H1 (cell line): ENCODE results near the gene NAPA. TPM values are rescaled to one million over a fixed set of nuclear protein-coding genes. Genes with fewer than 3 reads are reported as not detected.

ENCODE experiments used
- CTCF ChIA-PET: fragments of 300-600 bp; sonication (Branson Sonifier 250); formaldehyde crosslinking; loops from one replicate; lab custom pipeline; 2021; ENCODE audit not compliant: partially characterized antibody; lab: Charles Lee
- POLR2A ChIA-PET: fragments of 300-600 bp; sonication (Branson Sonifier 250); formaldehyde crosslinking; loops from one replicate; lab custom pipeline; 2021; ENCODE audit warnings: inconsistent platforms; ENCODE audit not compliant: partially characterized antibody; lab: Charles Lee
- DNase-seq, 2 experiments: peaks; one replicate each; pipeline versions ENCODE4 v3.0.0 to v3.0.0-alpha.2; 2010 to 2022; ENCODE audit warnings: low spot score in 2 of 2, low read depth in 1 of 2, mixed read lengths in 1 of 2
- FAIRE-seq: peaks from 2 replicates; lab custom pipeline; 2011; peaks lifted over from hg19 to GRCh38; lab: Jason Lieb, UNC
- H2AFZ ChIP-seq: 2 replicates; pipeline ENCODE4 v1.8.1; 2012; ENCODE audit warnings: low read length, inconsistent platforms
- H2AK5ac ChIP-seq: 2 replicates; pipeline ENCODE4 v1.6.1; 2013; ENCODE audit warnings: low read depth, low read length
- H2BK120ac ChIP-seq: replicated peaks from 2 replicates; pipeline ENCODE3; 2013; ENCODE audit warnings: low read depth, low read length, inconsistent platforms
- H2BK12ac ChIP-seq: 2 replicates; pipeline ENCODE4 v1.6.1; 2013; ENCODE audit warnings: low read depth, low read length
- H2BK15ac ChIP-seq: 2 replicates; pipeline ENCODE4 v1.6.1; 2013; ENCODE audit warnings: low read length
- H2BK20ac ChIP-seq: 2 replicates; pipeline ENCODE4 v1.6.1; 2013; ENCODE audit warnings: low read length
- H2BK5ac ChIP-seq: 2 replicates; pipeline ENCODE4 v1.6.1; 2013; ENCODE audit warnings: low read depth, low read length
- H3K14ac ChIP-seq: 2 replicates; pipeline ENCODE4 v1.6.1; 2013; ENCODE audit warnings: inconsistent platforms; ENCODE audit not compliant: insufficient read length
- H3K18ac ChIP-seq: 2 replicates; pipeline ENCODE4 v1.6.1; 2013; ENCODE audit warnings: low read length; ENCODE audit errors: extremely low read depth
- H3K23ac ChIP-seq: 2 replicates; pipeline ENCODE4 v1.6.1; 2013; ENCODE audit warnings: inconsistent platforms; ENCODE audit not compliant: insufficient read length
- H3K23me2 ChIP-seq: 2 replicates; pipeline ENCODE4 v1.6.1; 2013; ENCODE audit warnings: low read depth, low read length
- H3K27ac ChIP-seq: 2 replicates; pipeline ENCODE4 v1.6.1; 2011; ENCODE audit warnings: low read depth, low read length, inconsistent platforms
- H3K27me3 ChIP-seq, 4 experiments: replicated peaks in 1 of 4; 1 replicate in 1 of 4; 2 replicates in 3 of 4; pipeline versions ENCODE4 v1.6.1 to v1.8.1; 2011 to 2013; ENCODE audit warnings: low read length in 3 of 4, mild to moderate bottlenecking in 3 of 4, inconsistent platforms in 2 of 4, mixed read lengths in 2 of 4, moderate library complexity in 1 of 4; ENCODE audit not compliant: control insufficient read depth in 3 of 4, insufficient read depth in 3 of 4; ENCODE audit errors: extremely low read depth in 1 of 4
- H3K36me3 ChIP-seq, 4 experiments: 2 replicates each; pipeline versions ENCODE4 v1.6.1 to v1.8.1; 2011 to 2013; ENCODE audit warnings: mild to moderate bottlenecking in 4 of 4, low read length in 3 of 4, moderate library complexity in 2 of 4, control low read depth in 1 of 4, inconsistent platforms in 1 of 4; ENCODE audit not compliant: insufficient read depth in 4 of 4, control insufficient read depth in 2 of 4
- H3K4ac ChIP-seq: replicated peaks from 2 replicates; pipeline ENCODE3; 2013; ENCODE audit warnings: low read length, low read depth, mixed read lengths, inconsistent platforms; ENCODE audit not compliant: insufficient read length
- H3K4me1 ChIP-seq, 4 experiments: replicated peaks in 1 of 4; 1 replicate in 1 of 4; 2 replicates in 3 of 4; pipeline versions ENCODE4 v1.6.1 to v1.8.1; 2011 to 2013; ENCODE audit warnings: low read length in 3 of 4, inconsistent platforms in 2 of 4, mixed read lengths in 1 of 4; ENCODE audit not compliant: insufficient read depth in 4 of 4, control insufficient read depth in 3 of 4
- H3K4me2 ChIP-seq, 2 experiments: 2 replicates each; pipeline versions ENCODE4 v1.6.1 to v1.8.1; 2011 to 2013; ENCODE audit warnings: low read depth in 2 of 2, low read length in 2 of 2, control low read depth in 1 of 2, inconsistent platforms in 1 of 2, mild to moderate bottlenecking in 1 of 2; ENCODE audit not compliant: insufficient read depth in 1 of 2
- H3K4me3 ChIP-seq, 4 experiments: fragments of 200-600, 300-600 bp in 1 of 4; sonication (generic), shearing (Covaris generic), sonication (Bioruptor Twin) in 1 of 4; 2 replicates each; pipeline versions ENCODE4 v1.5.1 to v1.8.1; 2011 to 2016; ENCODE audit warnings: low read length in 4 of 4, low read depth in 3 of 4, control low read depth in 2 of 4, inconsistent platforms in 2 of 4, mild to moderate bottlenecking in 2 of 4, mixed read lengths in 1 of 4, moderate library complexity in 1 of 4; ENCODE audit not compliant: insufficient read depth in 2 of 4; ENCODE audit errors: extremely low read depth in 1 of 4
- H3K56ac ChIP-seq: replicated peaks from 2 replicates; pipeline ENCODE3; 2013; ENCODE audit warnings: low read depth, mild to moderate bottlenecking, mixed read lengths, low read length, inconsistent platforms; ENCODE audit not compliant: insufficient read length
- H3K79me1 ChIP-seq: 2 replicates; pipeline ENCODE4 v1.6.1; 2013; ENCODE audit warnings: low read depth, low read length, control low read depth
- H3K79me2 ChIP-seq, 2 experiments: 2 replicates each; pipeline versions ENCODE4 v1.6.1 to v1.8.1; 2012 to 2013; ENCODE audit warnings: low read length in 2 of 2, mild to moderate bottlenecking in 2 of 2, inconsistent platforms in 1 of 2; ENCODE audit not compliant: insufficient read depth in 2 of 2, control insufficient read depth in 1 of 2
- H3K9ac ChIP-seq, 4 experiments: replicated peaks in 1 of 4; 1 replicate in 1 of 4; 2 replicates in 3 of 4; pipeline versions ENCODE4 v1.6.1 to v1.8.1; 2011 to 2013; ENCODE audit warnings: low read depth in 3 of 4, low read length in 3 of 4, control low read depth in 2 of 4, mild to moderate bottlenecking in 2 of 4, moderate library complexity in 2 of 4, inconsistent platforms in 1 of 4; ENCODE audit errors: extremely low read depth in 1 of 4
- H3K9me3 ChIP-seq, 2 experiments: 2 replicates each; pipeline versions ENCODE4 v1.6.1 to v1.8.1; 2012 to 2013; ENCODE audit warnings: mild to moderate bottlenecking in 2 of 2, moderate library complexity in 2 of 2, control low read depth in 1 of 2, inconsistent platforms in 1 of 2, low read depth in 1 of 2, low read length in 1 of 2, mixed read lengths in 1 of 2; ENCODE audit not compliant: insufficient read depth in 2 of 2
- H4K20me1 ChIP-seq, 2 experiments: replicated peaks in 1 of 2; 2 replicates each; pipeline versions ENCODE3 to v1.8.1; 2011 to 2013; ENCODE audit warnings: inconsistent platforms in 2 of 2, low read length in 2 of 2, mild to moderate bottlenecking in 1 of 2; ENCODE audit not compliant: insufficient read depth in 2 of 2, control insufficient read depth in 1 of 2
- H4K5ac ChIP-seq: 2 replicates; pipeline ENCODE4 v1.6.1; 2013; ENCODE audit warnings: low read length, low read depth, mixed read lengths, inconsistent platforms; ENCODE audit not compliant: insufficient read length
- H4K8ac ChIP-seq: 2 replicates; pipeline ENCODE4 v1.8.0; 2013; ENCODE audit warnings: mild to moderate bottlenecking, moderate library complexity, low read length, inconsistent platforms; ENCODE audit not compliant: insufficient read depth; ENCODE audit errors: extremely low read depth
- H4K91ac ChIP-seq: replicated peaks from 2 replicates; pipeline ENCODE3; 2013; ENCODE audit warnings: low read length, mixed read lengths, inconsistent platforms; ENCODE audit not compliant: insufficient read length
- ASH2L ChIP-seq: fragments of 200-600, 300-600 bp; sonication (generic); IDR thresholded peaks from one replicate; pipeline ENCODE4 v1.7.1; 2017; ENCODE audit warnings: low read length
- BRCA1 ChIP-seq: IDR thresholded peaks from 2 replicates; pipeline ENCODE4 v1.6.1; 2012; ENCODE audit warnings: low read depth, low read length, improper control_type of control experiment
- CBX5 ChIP-seq: fragments of 300-800, 300-1000 bp; sonication (generic); IDR thresholded peaks from 2 replicates; pipeline ENCODE4 v1.7.1; 2016; ENCODE audit warnings: antibody characterized with exemption, low read length, low read depth
- CTBP2 ChIP-seq: IDR thresholded peaks from 2 replicates; pipeline ENCODE4 v1.7.0; 2011; ENCODE audit warnings: borderline replicate concordance, mild to moderate bottlenecking, moderate library complexity, mixed read lengths, low read length; ENCODE audit not compliant: insufficient read depth, insufficient read length
- HDAC2 ChIP-seq, 2 experiments: fragments of 300-600 bp in 1 of 2; sonication (generic) in 1 of 2; IDR thresholded peaks; 2 replicates each; pipeline ENCODE4 v1.6.1; 2011 to 2012; ENCODE audit warnings: low read depth in 2 of 2, low read length in 2 of 2, mild to moderate bottlenecking in 2 of 2, moderate library complexity in 2 of 2, borderline replicate concordance in 1 of 2, inconsistent platforms in 1 of 2
- KDM5A ChIP-seq: fragments of 200-600 bp; IDR thresholded peaks from 2 replicates; pipeline ENCODE4 v1.7.1; 2012; ENCODE audit warnings: mild to moderate bottlenecking, low read length, inconsistent platforms, mixed read lengths
- POLR2AphosphoS5 ChIP-seq: IDR thresholded peaks from 2 replicates; pipeline ENCODE4 v1.6.1; 2011; ENCODE audit warnings: low read depth, low read length
- RAD21 ChIP-seq, 2 experiments: IDR thresholded peaks in 1 of 2; conservative IDR thresholded peaks in 1 of 2; 2 replicates each; pipeline ENCODE4 v1.6.1; 2011; ENCODE audit warnings: low read depth in 2 of 2, low read length in 2 of 2, improper control_type of control experiment in 1 of 2, inconsistent platforms in 1 of 2, mild to moderate bottlenecking in 1 of 2, moderate library complexity in 1 of 2
- RXRA ChIP-seq: IDR thresholded peaks from 2 replicates; pipeline ENCODE4 v1.6.1; 2011; ENCODE audit warnings: low read depth, mild to moderate bottlenecking, low read length, moderate library complexity; ENCODE audit not compliant: insufficient read depth
- SIRT6 ChIP-seq: IDR thresholded peaks from one replicate; pipeline ENCODE4 v1.7.1; 2012; ENCODE audit warnings: low read length, inconsistent platforms
- SP2 ChIP-seq: IDR thresholded peaks from 2 replicates; pipeline ENCODE4 v1.6.1; 2012; ENCODE audit warnings: mild to moderate bottlenecking, low read length, inconsistent platforms
- TAF7 ChIP-seq: optimal IDR thresholded peaks from 2 replicates; pipeline ENCODE3; 2011; ENCODE audit warnings: low read depth, mild to moderate bottlenecking, inconsistent platforms, low read length, moderate library complexity, borderline replicate concordance
- TBP ChIP-seq: IDR thresholded peaks from 2 replicates; pipeline ENCODE4 v1.6.1; 2011; ENCODE audit warnings: low read depth, low read length, improper control_type of control experiment
- WGBS, 2 experiments: shearing (Covaris generic) in 1 of 2; methylation state at CpG; one replicate each; pipeline versions ENCODE4 v1.1.6 to v1.1.7; 2013 to 2015; ENCODE audit warnings: low lambda C conversion rate in 2 of 2, mixed read lengths in 2 of 2, inconsistent platforms in 1 of 2, low coverage in 1 of 2, missing lambda C conversion rate in 1 of 2; ENCODE audit not compliant: insufficient replicate concordance in 2 of 2, insufficient coverage in 1 of 2, insufficient read length in 1 of 2; ENCODE audit errors: extremely low coverage in 1 of 2, missing lambda C conversion rate in 1 of 2; 5-methylcytosine and 5-hydroxymethylcytosine counted together
- polyA plus RNA-seq, 7 experiments: library from polyadenylated mRNA; depleted of rRNA in 3 of 7; stranded (reverse) in 5 of 7; unstranded in 2 of 7; fragments of >200 nt in 5 of 7; fragments of 200-250 nt in 2 of 7; gene quantifications; 1 replicate in 5 of 7; 2 replicates in 1 of 7; 4 replicates in 1 of 7; pipeline versions ENCODE4 v1.2.1 to v1.2.3, GENCODE V29; 2011 to 2013; ENCODE audit warnings: missing spikeins in 2 of 7, mixed read lengths in 2 of 7
- total RNA-seq: library from RNA; stranded (reverse); fragmentation: NEBNext Ultra II Directional; extraction: Animal tissue kit (Norgen Biotek cat#: 25700); gene quantifications from 2 replicates; pipeline ENCODE4 v1.2.1, GENCODE V29; 2021
- TF ChIP-seq, protein P1 (sequence below): IDR thresholded peaks from 2 replicates; pipeline ENCODE4 v1.6.1; 2012; ENCODE audit warnings: inconsistent platforms

The NAPA gene
- total and polyA plus RNA-seq, 2 of the 8 experiments (the other 6 are each of a cell fraction or from before 2014, with no cell fraction given), result 58.5 to 78.2 TPM

DNA sequence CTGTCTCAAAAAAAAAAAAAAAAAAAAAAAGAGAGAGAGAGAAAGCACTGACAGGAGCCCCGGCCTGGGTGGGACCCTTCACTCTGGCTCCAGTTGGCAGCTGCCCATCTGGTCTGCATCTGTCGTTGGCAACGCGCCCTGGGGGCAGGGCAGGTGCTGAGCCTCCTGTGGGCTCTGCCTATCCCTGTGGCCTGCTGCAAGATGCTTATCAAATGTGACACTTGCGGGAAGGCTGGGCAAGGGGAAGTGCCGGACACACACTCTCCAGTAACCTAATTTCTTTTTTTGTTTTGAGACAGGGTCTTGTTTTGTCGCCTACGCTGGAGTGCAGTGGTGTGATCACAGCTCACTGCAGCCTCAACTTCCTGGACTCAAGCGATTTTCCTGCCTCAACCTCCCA, 20.1 kb downstream of the NAPA start:
- Histone ChIP-seq H3K79me1 (no peaks in the 10 kb centered on the region; the same call in 1 of the 2 replicates), H3K23ac (no peak overlapping the region), H2BK15ac (no peak overlapping the region), H3K79me2 (no peaks in the 10 kb centered on the region; a peak in 1 of 4 replicates), H3K27ac (no peak overlapping the region), H4K91ac (no peak overlapping the region), H2AK5ac (no peak overlapping the region), H3K9me3 (no peaks in the 10 kb centered on the region), H3K18ac (no peak overlapping the region), H3K9ac (no peak overlapping the region), H4K8ac (no peak overlapping the region), H3K27me3 (no peaks in the 10 kb centered on the region), H3K4ac (no peak overlapping the region), H3K23me2 (peaks cover 6% of the 10 kb centered on the region; the same call in 1 of the 2 replicates), H3K56ac (no peak overlapping the region), H3K4me1 (peaks cover 0 to 6% (median 2%) of the 10 kb centered on the region in 4 experiments; a peak in 2 of 7 replicates), H3K36me3 (peaks cover 3 to 6% (median 5%) of the 10 kb centered on the region in 4 experiments; a peak in 4 of 8 replicates), H2BK12ac (no peak overlapping the region), H3K4me3 (no peak overlapping the region), H2BK5ac (no peak overlapping the region), H4K20me1 (peaks cover 2 to 12% of the 10 kb centered on the region in 2 experiments), H4K5ac (no peak overlapping the region), H3K4me2 (no peak overlapping the region), H2AFZ (no peak overlapping the region), H3K14ac (no peak overlapping the region), H2BK120ac (no peak overlapping the region), H2BK20ac (no peak overlapping the region)
- DNase-seq (no peak), FAIRE-seq (no peak)
- TF ChIP-seq POLR2AphosphoS5, result no peak
- TF ChIP-seq KDM5A, result no peak
- TF ChIP-seq, protein P1, sequence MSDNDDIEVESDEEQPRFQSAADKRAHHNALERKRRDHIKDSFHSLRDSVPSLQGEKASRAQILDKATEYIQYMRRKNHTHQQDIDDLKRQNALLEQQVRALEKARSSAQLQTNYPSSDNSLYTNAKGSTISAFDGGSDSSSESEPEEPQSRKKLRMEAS, result no peak
- no peak for TF ChIP-seq ASH2L
- no peak for TF ChIP-seq CBX5
- TF ChIP-seq TAF7, result no peak
- TF ChIP-seq RAD21 (IDR thresholded peaks at IDR 0.05 in 1 of 2, conservative IDR thresholded peaks at IDR 0.05 in 1 of 2; ENCODE audit: low read depth in 2 of 2, low read length in 2 of 2), result no peak
- no peak for TF ChIP-seq RXRA
- TF ChIP-seq HDAC2 (IDR thresholded peaks at IDR 0.05; ENCODE audit: borderline replicate concordance in 1 of 2, low read depth in 2 of 2, low read length in 2 of 2), result no peak
- no peak for TF ChIP-seq CTBP2
- no peak for TF ChIP-seq BRCA1
- TF ChIP-seq TBP, result no peak
- TF ChIP-seq SP2, result no peak
- TF ChIP-seq SIRT6, result no peak
- ChIA-PET CTCF (interaction anchor here (0.5 to 4.7 kb wide), 11 partner anchors 9 to 209 kb away, joined by 3 to 32 read pairs (median 3); partner anchors contain the start of gene KPTN), POLR2A (interaction anchor here (1.1 to 7.6 kb wide), 2 partner anchors 9 kb away, joined by 4 to 55 read pairs; partner anchors contain the start of gene KPTN)
- 90% methylated on average over 9 of the region's 9 CpGs; no CpG with 5 or more reads in 1 of the 2 experiments for WGBS, 2 experiments
